HepG2 (cell line): Measurements from ENCODE around the gene RPL36. TPM values are rescaled to one million over a fixed set of nuclear protein-coding genes. Genes with fewer than 3 reads are reported as not detected.

Experiments
- AKAP8 ChIP-seq: sonication (generic); formaldehyde crosslinking; IDR thresholded peaks from 2 replicates; pipeline ENCODE4 v1.5.1; 2020; ENCODE audit warnings: mild to moderate bottlenecking, missing genetic modification reagents
- ARID2 ChIP-seq: sonication (generic); formaldehyde crosslinking; IDR thresholded peaks from 2 replicates; pipeline ENCODE4 v1.8.1; 2022; ENCODE audit warnings: mild to moderate bottlenecking, missing genetic modification reagents, borderline replicate concordance
- ATF7 ChIP-seq, 2 experiments: fragments of 450-650 bp in 1 of 2; sonication (generic) in 1 of 2; formaldehyde crosslinking in 1 of 2; IDR thresholded peaks; 2 replicates each; pipeline versions ENCODE4 v1.4.0 to v1.6.1; 2016 to 2020; ENCODE audit warnings: antibody characterized with exemption in 1 of 2, mild to moderate bottlenecking in 1 of 2, missing genetic modification reagents in 1 of 2
- BHLHE40 ChIP-seq: IDR thresholded peaks from 2 replicates; pipeline ENCODE4 v1.6.1; 2011; ENCODE audit warnings: low read length, improper control_type of control experiment
- EHMT2 ChIP-seq: fragments of 200-600 bp; sonication (generic); IDR thresholded peaks from 2 replicates; pipeline ENCODE4 v1.7.0; 2017; ENCODE audit warnings: antibody characterized with exemption, low read depth, low read length, borderline replicate concordance
- HOXA3 ChIP-seq: sonication (generic); formaldehyde crosslinking; IDR thresholded peaks from 2 replicates; pipeline ENCODE4 v1.5.0; 2020; ENCODE audit warnings: missing genetic modification reagents
- ISL2 ChIP-seq: sonication (generic); formaldehyde crosslinking; IDR thresholded peaks from 2 replicates; pipeline ENCODE4 v1.5.0; 2020; ENCODE audit warnings: missing genetic modification reagents
- LBX2 ChIP-seq: sonication (generic); formaldehyde crosslinking; IDR thresholded peaks from 2 replicates; pipeline ENCODE4 v1.5.0; 2020; ENCODE audit warnings: missing genetic modification reagents, mild to moderate bottlenecking, borderline replicate concordance
- MEF2D ChIP-seq: sonication (generic); formaldehyde crosslinking; IDR thresholded peaks from 2 replicates; pipeline ENCODE4 v1.5.1; 2020; ENCODE audit warnings: mild to moderate bottlenecking, missing genetic modification reagents
- NR2C2 ChIP-seq: sonication (generic); formaldehyde crosslinking; IDR thresholded peaks from 2 replicates; pipeline ENCODE4 v1.4.0; 2020; ENCODE audit warnings: missing genetic modification reagents, mild to moderate bottlenecking, moderate library complexity, borderline replicate concordance
- NR3C1 ChIP-seq: sonication (generic); formaldehyde crosslinking; IDR thresholded peaks from 2 replicates; pipeline ENCODE4 v1.4.0; 2020; ENCODE audit warnings: missing genetic modification reagents
- NRL ChIP-seq: sonication (generic); formaldehyde crosslinking; IDR thresholded peaks from 2 replicates; pipeline ENCODE4 v1.5.0; 2020; ENCODE audit warnings: missing genetic modification reagents, mild to moderate bottlenecking, moderate library complexity, borderline replicate concordance
- RFXANK ChIP-seq: IDR thresholded peaks from 2 replicates; pipeline ENCODE4 v1.6.1; 2016
- TCF12 ChIP-seq, 2 experiments: fragments of 450-650 bp in 1 of 2; sonication (generic) in 1 of 2; formaldehyde crosslinking in 1 of 2; IDR thresholded peaks; 2 replicates each; pipeline versions ENCODE4 v1.6.1 to v1.8.0; 2017 to 2022; ENCODE audit warnings: antibody characterized with exemption in 1 of 2, mild to moderate bottlenecking in 1 of 2, missing genetic modification reagents in 1 of 2, moderate library complexity in 1 of 2
- TFDP2 ChIP-seq: sonication (generic); formaldehyde crosslinking; IDR thresholded peaks from 2 replicates; pipeline ENCODE4 v1.4.0; 2020; ENCODE audit warnings: missing genetic modification reagents
- ZBTB21 ChIP-seq: sonication (generic); formaldehyde crosslinking; IDR thresholded peaks from 2 replicates; pipeline ENCODE4 v1.4.0; 2020; ENCODE audit warnings: missing genetic modification reagents
- ZBTB42 ChIP-seq: sonication (generic); formaldehyde crosslinking; IDR thresholded peaks from 2 replicates; pipeline ENCODE4 v1.5.0; 2020; ENCODE audit warnings: mild to moderate bottlenecking, missing genetic modification reagents
- ZC3H13 ChIP-seq: sonication (generic); formaldehyde crosslinking; IDR thresholded peaks from 2 replicates; pipeline ENCODE4 v1.8.1; 2023; ENCODE audit warnings: mild to moderate bottlenecking, missing genetic modification reagents, moderate library complexity
- ZIK1 ChIP-seq: sonication (generic); formaldehyde crosslinking; IDR thresholded peaks from 2 replicates; pipeline ENCODE4 v1.5.0; 2020; ENCODE audit warnings: mild to moderate bottlenecking, low read depth, missing genetic modification reagents, borderline replicate concordance
- ZMYM4 ChIP-seq: sonication (generic); formaldehyde crosslinking; IDR thresholded peaks from 2 replicates; pipeline ENCODE4 v1.8.1; 2023; ENCODE audit warnings: mild to moderate bottlenecking, missing genetic modification reagents
- ZNF20 ChIP-seq: sonication (generic); formaldehyde crosslinking; IDR thresholded peaks from 2 replicates; pipeline ENCODE4 v1.4.0; 2020; ENCODE audit warnings: mild to moderate bottlenecking, moderate library complexity, missing genetic modification reagents
- ZNF317 ChIP-seq: sonication (generic); formaldehyde crosslinking; IDR thresholded peaks from 2 replicates; pipeline ENCODE4 v1.5.0; 2020; ENCODE audit warnings: mild to moderate bottlenecking, missing genetic modification reagents
- ZNF550 ChIP-seq: sonication (generic); formaldehyde crosslinking; IDR thresholded peaks from 2 replicates; pipeline ENCODE4 v1.4.0; 2020; ENCODE audit warnings: mild to moderate bottlenecking, missing genetic modification reagents, borderline replicate concordance
- ZNF619 ChIP-seq: sonication (generic); formaldehyde crosslinking; IDR thresholded peaks from 2 replicates; pipeline ENCODE4 v1.4.0; 2020; ENCODE audit warnings: mild to moderate bottlenecking, missing genetic modification reagents
- ZNF724P ChIP-seq: sonication (generic); formaldehyde crosslinking; IDR thresholded peaks from 2 replicates; pipeline ENCODE4 v1.8.0; 2022; ENCODE audit warnings: missing genetic modification reagents, borderline replicate concordance
- ZNF879 ChIP-seq: sonication (generic); formaldehyde crosslinking; IDR thresholded peaks from 2 replicates; pipeline ENCODE4 v1.8.1; 2023; ENCODE audit warnings: missing genetic modification reagents
- polyA plus RNA-seq, 8 experiments: library from polyadenylated mRNA; depleted of rRNA in 3 of 8; stranded (reverse) in 7 of 8; unstranded in 1 of 8; fragments of >200 nt; fragmentation: Illumina TruSeq in 4 of 8; extraction: Trizol in 4 of 8; gene quantifications; 2 replicates each; pipeline versions ENCODE4 v1.2.1 to v1.2.3, GENCODE V29; 2011 to 2016; ENCODE audit warnings: low read depth in 4 of 8, missing spikeins in 1 of 8, mixed read lengths in 1 of 8; ENCODE audit not compliant: insufficient read depth in 1 of 8
- total RNA-seq, 5 experiments: library from RNA; depleted of rRNA; stranded (reverse); fragments of >200 nt; fragmentation: Illumina TruSeq; extraction: Trizol; gene quantifications; 2 replicates each; pipeline ENCODE4 v1.2.3, GENCODE V29; 2016; ENCODE audit warnings: low read depth in 1 of 5
- TF ChIP-seq, protein P1 (sequence below): sonication (generic); formaldehyde crosslinking; IDR thresholded peaks from 2 replicates; pipeline ENCODE4 v1.8.1; 2023; ENCODE audit warnings: mild to moderate bottlenecking, inconsistent platforms, moderate library complexity, missing genetic modification reagents, borderline replicate concordance
- TF ChIP-seq, protein P2 (sequence below): sonication (generic); formaldehyde crosslinking; conservative IDR thresholded peaks from 2 replicates; pipeline ENCODE4 v1.4.0; 2020; ENCODE audit warnings: missing genetic modification reagents

The RPL36 gene
- total and polyA plus RNA-seq, 2 of the 13 experiments (the other 11 are each of a cell fraction or from before 2014, with no cell fraction given): 706 to 740 TPM

DNA sequence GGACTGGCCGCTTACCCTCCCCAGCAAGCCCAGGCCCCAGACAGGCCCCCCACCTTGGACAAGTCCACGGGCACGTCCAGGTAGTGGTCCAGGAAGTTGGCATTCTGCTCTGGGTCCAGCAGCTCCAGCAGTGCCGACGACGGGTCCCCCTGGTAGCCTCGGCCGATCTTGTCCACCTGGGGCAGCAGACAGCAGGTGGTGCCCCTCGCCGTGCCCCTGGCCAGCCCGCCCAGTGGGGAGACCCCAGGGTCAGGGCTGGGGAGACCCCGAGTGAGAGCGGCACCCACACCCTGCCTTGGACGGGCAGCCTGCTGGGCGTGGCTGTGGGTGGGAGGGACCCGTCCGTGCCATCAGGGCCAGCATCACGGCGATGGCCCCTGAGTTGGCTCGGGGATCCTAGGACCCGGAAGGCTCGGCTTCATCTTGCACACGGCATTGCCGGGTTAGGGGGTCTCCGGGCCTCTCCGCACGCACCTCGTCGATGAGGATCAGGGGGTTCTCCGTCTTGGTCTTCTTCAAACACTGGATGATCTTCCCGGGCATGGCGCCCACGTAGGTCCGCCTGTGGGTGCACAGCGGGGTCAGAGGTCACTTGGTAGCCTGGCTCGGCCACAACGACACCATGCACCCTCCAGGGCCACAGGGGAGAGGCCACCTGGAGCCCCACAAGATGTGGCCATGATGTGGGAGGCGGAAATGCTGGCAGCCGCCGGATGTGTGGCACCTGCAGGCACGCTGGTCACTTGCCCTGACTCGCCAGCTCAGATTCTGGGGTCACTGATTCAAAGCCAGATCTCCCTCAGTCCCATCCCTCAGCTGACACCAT lies 6.3 kb downstream of the RPL36 start (continued):
- TF ChIP-seq ARID2 (CRISPR knock-in tag): no peak
- TF ChIP-seq, protein P1, sequence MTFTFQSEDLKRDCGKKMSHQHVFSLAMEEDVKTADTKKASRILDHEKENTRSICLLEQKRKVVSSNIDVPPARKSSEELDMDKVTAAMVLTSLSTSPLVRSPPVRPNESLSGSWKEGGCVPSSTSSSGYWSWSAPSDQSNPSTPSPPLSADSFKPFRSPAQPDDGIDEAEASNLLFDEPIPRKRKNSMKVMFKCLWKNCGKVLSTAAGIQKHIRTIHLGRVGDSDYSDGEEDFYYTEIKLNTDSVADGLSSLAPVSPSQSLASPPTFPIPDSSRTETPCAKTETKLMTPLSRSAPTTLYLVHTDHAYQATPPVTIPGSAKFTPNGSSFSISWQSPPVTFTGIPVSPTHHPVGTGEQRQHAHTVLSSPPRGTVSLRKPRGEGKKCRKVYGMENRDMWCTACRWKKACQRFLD: no peak
- TF ChIP-seq NR2C2 (CRISPR knock-in tag): 0 out of 2 replicates have a peak, but pooled peaks have one; percentile 23
- 0 out of 2 replicates have a peak, but pooled peaks have one; percentile 61 for TF ChIP-seq ZC3H13 (CRISPR knock-in tag)
- TF ChIP-seq AKAP8 (CRISPR knock-in tag): peak; percentile 40
- no peak for TF ChIP-seq ZIK1 (CRISPR knock-in tag)
- no peak for TF ChIP-seq BHLHE40
- TF ChIP-seq ZNF20 (CRISPR knock-in tag): no peak
- no peak for TF ChIP-seq ZBTB21 (CRISPR knock-in tag)
- no peak for TF ChIP-seq ZNF724P (CRISPR knock-in tag)
- no peak for TF ChIP-seq TFDP2
- no peak for TF ChIP-seq ZBTB42 (CRISPR knock-in tag)
- no peak for TF ChIP-seq ISL2 (CRISPR knock-in tag)
- no peak for TF ChIP-seq ZNF550 (CRISPR knock-in tag)
- TF ChIP-seq MEF2D: no peak
- TF ChIP-seq LBX2: no peak
- no peak for TF ChIP-seq EHMT2
- TF ChIP-seq ZNF317 (CRISPR knock-in tag): no peak
- TF ChIP-seq RFXANK (CRISPR knock-in tag): no peak
- TF ChIP-seq TCF12 (IDR thresholded peaks at IDR 0.05): no peak
- TF ChIP-seq TCF12 (CRISPR knock-in tag; IDR thresholded peaks at IDR 0.05): no peak
- no peak for TF ChIP-seq ZNF619 (CRISPR knock-in tag)
- no peak for TF ChIP-seq NR3C1 (CRISPR knock-in tag)
- no peak for TF ChIP-seq ZNF879 (CRISPR knock-in tag)
- TF ChIP-seq, protein P2, sequence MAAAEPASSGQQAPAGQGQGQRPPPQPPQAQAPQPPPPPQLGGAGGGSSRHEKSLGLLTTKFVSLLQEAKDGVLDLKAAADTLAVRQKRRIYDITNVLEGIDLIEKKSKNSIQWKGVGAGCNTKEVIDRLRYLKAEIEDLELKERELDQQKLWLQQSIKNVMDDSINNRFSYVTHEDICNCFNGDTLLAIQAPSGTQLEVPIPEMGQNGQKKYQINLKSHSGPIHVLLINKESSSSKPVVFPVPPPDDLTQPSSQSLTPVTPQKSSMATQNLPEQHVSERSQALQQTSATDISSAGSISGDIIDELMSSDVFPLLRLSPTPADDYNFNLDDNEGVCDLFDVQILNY (CRISPR knock-in tag): no peak
- no peak for TF ChIP-seq ZMYM4
- no peak for TF ChIP-seq ATF7 (IDR thresholded peaks at IDR 0.05)
- TF ChIP-seq ATF7 (CRISPR knock-in tag; IDR thresholded peaks at IDR 0.05): no peak
- TF ChIP-seq HOXA3 (CRISPR knock-in tag): no peak
- TF ChIP-seq NRL (CRISPR knock-in tag): no peak
